ENCODE data around the gene THAP10.

- TF ChIP-seq EP300 (IDR thresholded peaks at IDR 0.05; ENCODE audit: borderline replicate concordance in 1 of 2, low read depth in 1 of 2, low read length in 1 of 2) (no peak), POLR2AphosphoS5 (IDR thresholded peaks at IDR 0.05; ENCODE audit: low read depth, low read length) (no peak)
Measured at GRCh38 chr15:70853318-70853972, 38.8 kb downstream of the THAP10 start.
